HL-60 (cell line): ENCODE data around the gene MCU.
"Not testable (repeated sequence)": the region's sequence is repeated elsewhere in the genome, so short reads cannot be mapped to it uniquely, and the experiment has no call there.

ENCODE experiments used
- CTCF ChIP-seq: IDR thresholded peaks from one replicate; pipeline ENCODE4 v1.5.1; 2011; ENCODE audit warnings: low read length, control low read depth, inconsistent platforms; ENCODE audit not compliant: insufficient read depth
- GABPA ChIP-seq: IDR thresholded peaks from 2 replicates; pipeline ENCODE4 v1.6.1; 2012; ENCODE audit warnings: low read depth
- POLR2AphosphoS5 ChIP-seq: IDR thresholded peaks from 2 replicates; pipeline ENCODE4 v1.6.1; 2012; ENCODE audit warnings: low read depth

- not testable (repeated sequence) for TF ChIP-seq CTCF, GABPA, POLR2AphosphoS5
These were observed 45.4 kb downstream of the MCU start for GRCh38 chr10:72737357-72737756.
